HepG2 (cell line): Measurements from ENCODE around the gene FGD4. TPM values are rescaled to one million over a fixed set of nuclear protein-coding genes. Genes with fewer than 3 reads are reported as not detected.

ENCODE experiments used
- ATAC-seq: fragments of 200-7000 bp; cut with Tn5 transposase; 3 replicates; pipeline ENCODE4 v1.9.1; 2020; ENCODE audit warnings: mild to moderate bottlenecking, moderate library complexity
- BruUV-seq: library from RNA; stranded (reverse); fragments of 400-500 nt; replicated peaks from 2 replicates; lab custom pipeline; 2021; lab: Mats Ljungman, UMichigan
- CTCF ChIA-PET: fragments of 300-600 bp; formaldehyde crosslinking; extraction: SDS; loops from one replicate; lab custom pipeline; 2021; ENCODE audit warnings: low total read pairs, inconsistent platforms, low intra/inter-chr PET ratio; lab: Yijun Ruan, JAX
- POLR2A ChIA-PET: fragments of 350-600 bp; sonication (Branson Sonifier 250); formaldehyde crosslinking; loops from one replicate; lab custom pipeline; 2020; ENCODE audit warnings: antibody characterized with exemption, inconsistent platforms; lab: Yijun Ruan, JAX
- DNase-seq: peaks from one replicate; pipeline ENCODE4 v3.0.0-alpha.2; 2015; ENCODE audit warnings: low spot score
- FAIRE-seq: peaks from 3 replicates; lab custom pipeline; 2011; peaks lifted over from hg19 to GRCh38; lab: Jason Lieb, UNC
- H2AFZ ChIP-seq: one replicate; pipeline ENCODE4 v1.6.1; 2011; ENCODE audit warnings: low read length, inconsistent platforms
- H3K27ac ChIP-seq: fragments of 300-600 bp; 3 replicates; pipeline ENCODE4 v1.8.0; 2011; ENCODE audit warnings: mixed run types, mild to moderate bottlenecking, mixed read lengths, low read length, inconsistent platforms; ENCODE audit not compliant: insufficient read depth; ENCODE audit errors: extremely low read length
- H3K27me3 ChIP-seq, 2 experiments: fragments of 200-600 bp in 1 of 2; 2 replicates in 1 of 2; 3 replicates in 1 of 2; pipeline versions ENCODE4 v1.6.0 to v1.8.0; 2011; ENCODE audit warnings: low read length in 2 of 2, mild to moderate bottlenecking in 2 of 2, moderate library complexity in 2 of 2, inconsistent platforms in 1 of 2; ENCODE audit not compliant: insufficient read depth in 2 of 2, control insufficient read depth in 1 of 2
- H3K36me3 ChIP-seq, 2 experiments: fragments of 200-600 bp in 1 of 2; replicated peaks in 1 of 2; 2 replicates in 1 of 2; 3 replicates in 1 of 2; pipeline versions ENCODE4 v1.5.1 to v1.8.0; 2011; ENCODE audit warnings: low read length in 2 of 2, inconsistent platforms in 1 of 2; ENCODE audit not compliant: insufficient read depth in 2 of 2, control insufficient read depth in 1 of 2
- H3K4me1 ChIP-seq: 2 replicates; pipeline ENCODE4 v1.5.1; 2012; ENCODE audit warnings: low read length, inconsistent platforms; ENCODE audit not compliant: insufficient read depth
- H3K4me2 ChIP-seq: 2 replicates; pipeline ENCODE4 v1.6.0; 2011; ENCODE audit warnings: low read depth, low read length, inconsistent platforms
- H3K4me3 ChIP-seq, 3 experiments: fragments of 200-600 bp in 1 of 3; sonication (generic), shearing (Covaris generic) in 1 of 3; replicated peaks in 1 of 3; 2 replicates each; pipeline ENCODE4 v1.5.1; 2011 to 2016; ENCODE audit warnings: low read length in 3 of 3, inconsistent platforms in 2 of 3, low read depth in 2 of 3, mild to moderate bottlenecking in 2 of 3, control low read depth in 1 of 3, mixed read lengths in 1 of 3; ENCODE audit not compliant: insufficient read depth in 1 of 3
- H3K79me2 ChIP-seq: one replicate; pipeline ENCODE4 v1.6.1; 2011; ENCODE audit warnings: low read length, inconsistent platforms; ENCODE audit not compliant: insufficient read depth
- H3K9ac ChIP-seq: 2 replicates; pipeline ENCODE4 v1.6.0; 2011; ENCODE audit warnings: mild to moderate bottlenecking, low read depth, low read length, inconsistent platforms; ENCODE audit not compliant: insufficient read depth
- H3K9me3 ChIP-seq: 2 replicates; pipeline ENCODE4 v1.5.1; 2012; ENCODE audit warnings: mild to moderate bottlenecking, low read length
- H4K20me1 ChIP-seq: 2 replicates; pipeline ENCODE4 v1.6.0; 2011; ENCODE audit warnings: inconsistent platforms, mild to moderate bottlenecking, low read length, moderate library complexity; ENCODE audit not compliant: insufficient read depth
- ARNT ChIP-seq: fragments of 450-650 bp; IDR thresholded peaks from 2 replicates; pipeline ENCODE4 v1.6.1; 2017
- GATA4 ChIP-seq: sonication (generic); IDR thresholded peaks from 2 replicates; pipeline ENCODE4 v1.6.1; 2016; ENCODE audit warnings: antibody characterized with exemption, low read depth, borderline replicate concordance
- GATAD2A ChIP-seq: IDR thresholded peaks from 2 replicates; pipeline ENCODE4 v1.6.1; 2016
- GRHL1 ChIP-seq: sonication (generic); formaldehyde crosslinking; conservative IDR thresholded peaks from 2 replicates; pipeline ENCODE4 v1.8.0; 2022; ENCODE audit warnings: missing genetic modification reagents
- HHEX ChIP-seq: IDR thresholded peaks from 2 replicates; pipeline ENCODE4 v1.6.1; 2016; ENCODE audit warnings: control low read depth
- MIER2 ChIP-seq: IDR thresholded peaks from 2 replicates; pipeline ENCODE4 v1.6.1; 2016; ENCODE audit warnings: missing biosample characterization, missing genetic modification reagents
- NONO ChIP-seq, 2 experiments: fragments of 450-650 bp in 1 of 2; sonication (generic) in 1 of 2; formaldehyde crosslinking in 1 of 2; IDR thresholded peaks in 1 of 2; conservative IDR thresholded peaks in 1 of 2; 2 replicates each; pipeline versions ENCODE4 v1.6.1 to v1.8.0; 2017 to 2022; ENCODE audit warnings: mild to moderate bottlenecking in 1 of 2, missing genetic modification reagents in 1 of 2, moderate library complexity in 1 of 2
- ZFP36 ChIP-seq: fragments of 150-350 bp; IDR thresholded peaks from 2 replicates; pipeline ENCODE4 v1.6.1; 2018; ENCODE audit warnings: borderline replicate concordance, low read length, low read depth; ENCODE audit not compliant: partially characterized antibody
- ZNF138 ChIP-seq: sonication (generic); formaldehyde crosslinking; IDR thresholded peaks from 2 replicates; pipeline ENCODE4 v1.5.0; 2020; ENCODE audit warnings: mild to moderate bottlenecking, low read depth, missing genetic modification reagents
- ZNF160 ChIP-seq: sonication (generic); formaldehyde crosslinking; IDR thresholded peaks from 2 replicates; pipeline ENCODE4 v1.8.0; 2022; ENCODE audit warnings: mild to moderate bottlenecking, inconsistent platforms, missing genetic modification reagents
- ZNF225 ChIP-seq: sonication (generic); formaldehyde crosslinking; IDR thresholded peaks from 2 replicates; pipeline ENCODE4 v1.4.0; 2020; ENCODE audit warnings: mild to moderate bottlenecking, missing genetic modification reagents
- ZNF343 ChIP-seq: sonication (generic); formaldehyde crosslinking; IDR thresholded peaks from 2 replicates; pipeline ENCODE4 v1.4.0; 2020; ENCODE audit warnings: mild to moderate bottlenecking, missing genetic modification reagents
- ZNF550 ChIP-seq: sonication (generic); formaldehyde crosslinking; IDR thresholded peaks from 2 replicates; pipeline ENCODE4 v1.4.0; 2020; ENCODE audit warnings: mild to moderate bottlenecking, missing genetic modification reagents, borderline replicate concordance
- ZNF614 ChIP-seq: IDR thresholded peaks from 2 replicates; pipeline ENCODE4 v1.6.1; 2018; ENCODE audit warnings: missing biosample characterization, missing genetic modification reagents, inconsistent platforms, borderline replicate concordance
- ZNF646 ChIP-seq: sonication (generic); formaldehyde crosslinking; IDR thresholded peaks from 2 replicates; pipeline ENCODE4 v1.9.0; 2021; ENCODE audit warnings: mild to moderate bottlenecking, missing genetic modification reagents
- WGBS: methylation state at CpG from one replicate; pipeline ENCODE4 v1.1.6; 2017; ENCODE audit warnings: low lambda C conversion rate; 5-methylcytosine and 5-hydroxymethylcytosine counted together
- in situ Hi-C: cut with HindIII; loops from 2 replicates; pipeline ENCODE4 v1.10.0; 2017; ENCODE audit warnings: low pct_unique_long_range_greater_than_20kb; ENCODE audit not compliant: extremely low pct_ligation_motif_present
- intact Hi-C: fragments of 100-400 bp; cut with micrococcal nuclease; formaldehyde crosslinking; loops from one replicate; pipeline ENCODE4 v1.10.0; 2022; ENCODE audit not compliant: unreplicated experiment
- polyA plus RNA-seq, 8 experiments: library from polyadenylated mRNA; depleted of rRNA in 3 of 8; stranded (reverse) in 7 of 8; unstranded in 1 of 8; fragments of >200 nt; fragmentation: Illumina TruSeq in 4 of 8; extraction: Trizol in 4 of 8; gene quantifications; 2 replicates each; pipeline versions ENCODE4 v1.2.1 to v1.2.3, GENCODE V29; 2011 to 2016; ENCODE audit warnings: low read depth in 4 of 8, missing spikeins in 1 of 8, mixed read lengths in 1 of 8; ENCODE audit not compliant: insufficient read depth in 1 of 8
- total RNA-seq, 5 experiments: library from RNA; depleted of rRNA; stranded (reverse); fragments of >200 nt; fragmentation: Illumina TruSeq; extraction: Trizol; gene quantifications; 2 replicates each; pipeline ENCODE4 v1.2.3, GENCODE V29; 2016; ENCODE audit warnings: low read depth in 1 of 5

The FGD4 gene
- total and polyA plus RNA-seq, 2 of the 13 experiments (the other 11 are each of a cell fraction or from before 2014, with no cell fraction given) = 4.6 to 6.6 TPM

GRCh38 chr12:32688786-32689185 is 289.4 kb downstream of the FGD4 start (continued):
- TF ChIP-seq ZNF646 (no peak), ZNF160 (CRISPR knock-in tag) (no peak)

- no peaks in the 10 kb centered on the region for H3K4me1 ChIP-seq
- FAIRE-seq (no peak), DNase-seq (no peak), ATAC-seq (no peak)
- POLR2A ChIA-PET = no interaction called here
- H3K9ac ChIP-seq = no peak overlapping the region
- H3K27me3 ChIP-seq = no peaks in the 10 kb centered on the region
- H3K4me2 ChIP-seq = no peak overlapping the region
- H3K9me3 ChIP-seq = no peaks in the 10 kb centered on the region; the same call in 1 of the 2 replicates
- H3K4me3 ChIP-seq = no peak overlapping the region
- no peaks in the 10 kb centered on the region for H4K20me1 ChIP-seq
- intact Hi-C loops = no loop called here
- no peak overlapping the region for H2AFZ ChIP-seq
- in situ Hi-C loops = no loop called here
- H3K36me3 ChIP-seq = peaks cover 2 to 9% of the 10 kb centered on the region in 2 experiments; a peak in 3 of 5 replicates
- H3K27ac ChIP-seq = no peak overlapping the region
- H3K79me2 ChIP-seq = peaks cover 91% of the 10 kb centered on the region
- 98% methylated on average over 8 of the region's 8 CpGs for WGBS
- CTCF ChIA-PET = no interaction called here
- no TSS peak for BruUV-seq
- TF ChIP-seq GATA4 (no peak), NONO (IDR thresholded peaks at IDR 0.05) (no peak), NONO (CRISPR knock-in tag; conservative IDR thresholded peaks at IDR 0.05) (no peak), ZNF225 (CRISPR knock-in tag) (no peak), ARNT (no peak), GATAD2A (CRISPR knock-in tag) (no peak), HHEX (CRISPR knock-in tag) (no peak), ZNF614 (CRISPR knock-in tag) (no peak), MIER2 (CRISPR knock-in tag) (no peak), ZNF550 (CRISPR knock-in tag) (no peak), ZFP36 (no peak), GRHL1 (CRISPR knock-in tag) (no peak), ZNF343 (CRISPR knock-in tag) (no peak), ZNF138 (CRISPR knock-in tag) (no peak)
Observed at GRCh38 chr12:32690927-32691326, 291.6 kb downstream of the FGD4 start.
